IPS-NIHi11 (cell line): ENCODE data around the gene RAD51B.
A peak's percentile ranks its signal among the peaks of the same experiment; 100 is the strongest.
"Not testable (repeated sequence)": the region's sequence is repeated elsewhere in the genome, so short reads cannot be mapped to it uniquely, and the experiment has no call there.

Experiments used
- DNase-seq: peaks from one replicate; pipeline ENCODE4 v3.0.0; 2012; ENCODE audit warnings: mixed read lengths, low spot score

The RAD51B gene

GRCh38 chr14:67819563-67820421 is at the start of gene RAD51B:
Gene RAD51B (plus strand): TSS chr14:67819779.
- peak; percentile 94 for DNase-seq

- no peak for DNase-seq
Observed at GRCh38 chr14:67773844-67774377, 45.7 kb upstream of the RAD51B start.

GRCh38 chr14:67776653-67777322 is 42.8 kb upstream of the RAD51B start:
- DNase-seq: no peak

DNA sequence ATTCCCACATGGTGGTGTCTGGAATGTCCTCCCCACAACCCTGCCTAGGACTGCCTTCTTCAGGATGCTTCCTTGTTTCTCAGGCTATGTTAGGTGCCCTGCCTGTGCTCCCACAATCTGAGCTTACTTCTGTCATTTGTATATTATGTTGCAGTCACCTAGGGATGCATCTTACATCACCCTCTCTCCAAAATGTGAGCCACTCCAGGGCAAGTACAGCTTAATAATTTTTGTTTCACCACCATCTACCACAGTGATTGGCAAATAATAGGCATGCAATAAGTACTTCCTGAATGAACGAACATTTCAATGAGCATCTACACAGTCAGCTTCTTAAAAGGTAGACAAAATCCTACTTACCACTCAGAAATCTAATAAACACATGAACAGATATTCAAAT is 40.8 kb upstream of the RAD51B start:
- DNase-seq: no peak

DNA sequence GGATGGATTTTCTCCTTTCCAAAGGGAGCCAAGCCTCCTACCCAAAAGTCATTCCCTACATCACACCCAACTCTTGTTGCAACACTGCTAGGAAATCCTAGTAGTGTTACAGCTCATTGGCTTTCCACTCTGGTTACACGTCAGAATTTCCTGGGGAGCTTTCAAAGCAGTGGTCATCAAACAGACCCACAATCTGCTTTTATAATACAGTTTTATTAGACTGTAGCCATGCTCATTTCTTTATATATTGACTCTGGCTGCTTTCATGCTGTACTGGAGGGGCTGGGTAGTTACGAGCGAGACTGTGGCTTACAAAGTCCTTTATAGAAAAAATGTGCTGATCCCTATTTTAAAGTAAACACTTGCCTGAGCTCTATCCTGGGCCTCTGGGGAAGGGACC is 37.5 kb upstream of the RAD51B start:
- DNase-seq: no peak

DNA sequence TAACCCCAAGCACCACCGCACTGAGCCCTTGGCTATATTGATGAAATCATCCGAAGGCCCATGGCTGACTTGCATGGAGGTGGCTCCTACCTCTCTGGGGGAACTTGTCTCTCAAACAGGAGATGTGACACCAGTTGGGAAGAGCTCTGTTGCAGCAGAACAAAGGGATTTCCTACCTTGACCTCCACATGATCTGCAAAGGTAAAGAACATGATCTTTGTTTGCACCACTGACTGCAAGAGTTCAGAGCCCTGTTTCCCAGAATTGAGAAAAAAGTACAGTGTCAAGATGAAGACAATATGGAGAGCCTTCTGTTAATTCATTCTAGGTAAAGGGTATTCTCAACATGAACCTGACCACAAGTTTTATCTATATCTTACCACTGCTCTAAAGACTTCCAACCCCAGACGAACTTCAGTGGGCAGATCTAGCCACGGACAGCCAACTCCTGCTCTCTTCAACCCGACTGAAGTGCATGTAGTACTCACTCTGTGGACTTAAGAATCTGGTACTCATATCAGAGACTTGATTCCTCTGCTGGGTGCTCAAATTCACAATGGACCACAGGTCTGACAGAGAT is 35.2 kb upstream of the RAD51B start:
- no peak for DNase-seq

DNA sequence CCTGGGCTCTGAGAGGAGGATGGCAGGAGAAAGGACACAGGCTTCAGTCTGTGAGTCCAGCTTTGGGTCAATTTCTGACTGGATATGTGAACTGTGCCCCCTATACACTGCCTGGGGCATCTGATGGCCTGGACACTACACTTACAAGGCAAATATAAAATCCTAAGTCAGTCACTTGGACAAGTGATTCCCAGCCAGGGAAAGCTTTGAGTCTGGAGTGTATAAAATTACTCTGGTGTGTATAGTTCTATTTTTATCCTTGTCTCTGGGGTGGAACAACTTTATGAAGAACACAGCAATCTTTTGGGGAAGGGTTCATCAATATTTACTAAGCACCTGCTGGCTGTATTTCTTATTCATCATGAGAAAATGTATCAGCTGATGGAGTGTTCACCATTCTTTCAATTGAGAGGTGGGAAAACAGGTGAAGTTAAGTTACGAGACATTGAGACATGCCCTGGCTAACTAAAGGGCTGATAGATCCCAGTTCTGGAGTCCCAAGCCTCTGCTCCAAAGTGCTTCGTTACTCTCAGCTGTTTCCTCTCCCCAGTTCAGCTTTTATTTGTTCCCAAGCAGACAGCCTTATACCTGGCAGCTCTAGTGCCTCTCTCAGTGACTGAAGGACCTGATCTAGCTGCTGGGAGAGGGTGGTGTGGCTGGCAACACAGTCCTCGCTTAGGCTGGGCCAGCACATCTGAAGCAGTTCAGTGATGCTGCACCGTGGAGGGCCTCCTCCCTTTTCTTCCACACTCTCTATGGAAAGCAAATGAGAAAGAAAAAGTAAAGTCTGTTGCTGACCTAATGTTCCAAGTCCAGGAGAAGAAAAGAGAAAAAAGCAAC is 34.1 kb upstream of the RAD51B start:
- DNase-seq: no peak

- no peak for DNase-seq
Observed at GRCh38 chr14:67787673-67788072, 31.9 kb upstream of the RAD51B start.

- DNase-seq: no peak
Observed at GRCh38 chr14:67798731-67799130, 20.8 kb upstream of the RAD51B start.

DNA sequence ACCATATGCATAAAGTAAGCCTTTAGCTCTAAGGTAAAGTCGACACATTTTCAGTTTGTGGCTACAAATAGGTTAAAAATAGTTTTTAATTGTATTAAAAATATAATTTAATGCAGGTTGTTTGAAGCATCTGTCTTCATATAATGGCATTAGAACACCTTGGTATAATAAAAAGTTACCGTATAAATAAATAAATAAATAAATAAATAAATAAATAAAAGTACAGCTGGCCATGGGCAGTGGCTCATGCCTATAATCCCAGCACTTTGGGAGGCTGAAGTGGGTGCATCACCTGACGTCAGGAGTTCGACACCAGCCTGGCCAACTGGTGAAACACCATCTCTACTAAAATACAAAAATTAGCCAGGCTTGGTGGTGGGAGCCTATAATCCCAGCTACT is 18.8 kb upstream of the RAD51B start:
- DNase-seq: no peak

DNA sequence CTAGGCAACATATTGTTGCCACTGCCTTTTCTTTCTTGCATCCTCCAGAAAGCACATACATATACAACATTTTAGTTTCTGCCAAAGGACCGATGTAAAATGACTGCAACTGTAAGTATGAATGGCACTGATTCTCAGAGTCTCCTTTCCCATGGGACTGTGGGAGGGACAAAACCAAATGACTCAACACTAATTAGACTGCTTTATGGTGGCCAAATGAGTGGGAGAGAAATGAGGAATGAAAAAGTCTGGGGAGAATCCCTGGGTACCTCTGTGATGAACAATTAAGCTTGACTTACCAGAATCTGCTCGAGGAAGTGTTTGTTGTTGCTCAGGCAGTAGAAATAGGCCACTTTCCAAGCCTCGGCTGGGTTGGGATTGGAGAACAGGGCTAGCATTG is 13.3 kb upstream of the RAD51B start:
- DNase-seq: no peak

DNA sequence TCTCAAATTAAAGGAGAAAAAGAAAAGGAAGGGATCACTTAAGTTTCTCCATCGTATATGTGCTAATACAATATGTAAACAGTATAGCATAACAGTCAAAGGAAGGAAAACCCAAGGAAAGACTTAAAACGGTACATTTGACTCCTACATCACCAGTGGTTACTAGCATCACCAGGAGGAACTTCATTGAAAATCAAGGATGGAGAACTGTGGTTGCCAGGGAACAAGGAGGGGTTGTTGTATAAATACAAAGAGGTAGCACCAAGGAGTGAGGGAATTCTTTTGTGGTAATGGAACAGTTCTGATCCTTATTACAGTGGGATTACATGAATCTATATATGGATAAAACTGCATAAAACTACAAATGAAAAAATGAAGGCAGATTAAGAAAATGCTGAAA is 4.8 kb upstream of the RAD51B start:
- DNase-seq: no peak

DNA sequence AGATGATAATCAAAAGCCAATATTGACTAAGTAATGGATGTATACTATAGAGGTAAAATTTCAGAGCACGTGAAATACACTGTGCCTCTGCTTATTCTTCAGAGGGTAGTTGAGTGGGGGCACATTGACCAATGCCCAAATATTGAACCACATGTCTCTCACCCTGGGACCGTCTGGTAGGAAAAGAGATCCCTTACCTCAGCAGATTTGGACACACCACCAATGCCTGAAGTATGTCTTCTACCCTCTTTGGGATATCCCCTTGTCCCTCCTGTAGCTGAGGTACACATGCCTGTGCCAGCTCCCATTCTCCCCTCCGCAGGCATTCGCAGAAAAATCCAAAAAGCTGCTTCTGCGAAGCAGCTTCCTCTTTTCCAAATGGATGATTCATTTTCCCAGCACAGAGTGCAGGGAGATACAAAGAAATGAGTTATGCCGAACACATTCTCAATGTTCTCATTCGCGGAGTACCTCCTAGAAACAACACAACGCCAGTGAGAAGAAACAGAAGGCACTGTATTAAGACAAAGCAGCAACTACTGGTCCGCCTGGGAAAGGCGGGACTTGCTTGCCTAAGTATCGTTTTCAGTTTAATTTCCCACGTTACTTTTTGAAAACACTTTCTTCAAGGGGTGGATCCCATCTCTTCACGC is 3.9 kb upstream of the RAD51B start:
- no peak for DNase-seq

- DNase-seq: peak; percentile 95
Observed at GRCh38 chr14:67816326-67817002, 3.1 kb upstream of the RAD51B start, which contains the start of gene ZFYVE26. Gene ZFYVE26 (minus strand): TSS chr14:67816590. CDS start chr14:67815963, 627 bp downstream.

GRCh38 chr14:67817750-67818438 is 1.7 kb upstream of the RAD51B start:
- no peak for DNase-seq

DNA sequence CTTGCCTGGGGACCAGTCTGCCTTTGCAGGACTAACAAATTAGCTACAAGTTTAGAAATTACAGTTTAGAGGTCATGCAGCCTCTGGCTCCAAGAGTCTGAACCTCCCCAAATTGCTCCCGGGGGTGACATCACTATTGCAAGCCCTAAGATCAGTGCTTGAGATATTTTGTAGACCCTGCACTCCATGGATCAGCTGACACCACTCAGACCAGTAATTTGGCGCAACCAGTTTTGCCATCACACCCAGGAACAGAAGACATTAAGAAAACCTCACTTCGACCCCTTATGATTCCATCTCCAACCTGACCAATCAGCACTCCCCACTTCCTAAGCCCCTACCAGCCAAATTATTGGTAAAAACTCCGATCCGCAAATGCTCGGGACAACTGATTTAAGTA is 1.1 kb upstream of the RAD51B start:
- not testable (repeated sequence) for DNase-seq

GRCh38 chr14:67820428-67820971 is 921 bp downstream of the RAD51B start:
- no peak for DNase-seq

- DNase-seq: no peak
Observed at GRCh38 chr14:67821121-67821520, 1.5 kb downstream of the RAD51B start.

GRCh38 chr14:67831113-67831512 is 11.5 kb downstream of the RAD51B start:
- no peak for DNase-seq

DNA sequence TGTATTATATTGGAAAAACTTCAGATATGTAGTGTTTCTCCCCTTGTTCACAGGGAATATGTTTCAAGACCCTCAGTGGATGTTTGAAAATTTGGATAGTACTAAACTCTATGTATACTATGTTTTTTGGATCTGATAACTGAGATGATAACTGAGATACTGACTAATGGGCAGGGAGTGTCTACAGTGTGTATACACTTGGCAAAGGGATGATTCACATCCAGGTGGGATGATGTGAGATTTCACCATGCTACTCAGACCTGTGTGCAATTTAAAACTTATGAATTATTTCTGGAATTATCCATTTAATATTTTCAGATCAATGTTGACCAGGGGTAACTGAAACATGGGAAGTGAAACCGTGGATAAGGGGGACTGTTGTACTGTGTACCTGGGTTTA is 13.8 kb downstream of the RAD51B start:
- DNase-seq: no peak
